Activated gamma-delta T cell treated with anti-CD3 and anti-CD28 coated beads, Interleukin-2, amount 50 U/mL, for 16 hours (primary cell): ENCODE measurements around the gene KIF2C.
"Not testable (repeated sequence)": the region's sequence is repeated elsewhere in the genome, so short reads cannot be mapped to it uniquely, and the experiment has no call there.

Experiments used
- DNase-seq: peaks from one replicate; pipeline ENCODE4 v3.0.0-alpha.2; 2020; ENCODE audit warnings: low read depth

The KIF2C gene

GRCh38 chr1:44719318-44719717 lies 20.3 kb upstream of the KIF2C start:
- no peak for DNase-seq

- no peak for DNase-seq
These were observed 19.4 kb upstream of the KIF2C start for GRCh38 chr1:44720281-44720680.

GRCh38 chr1:44721485-44722361 lies 17.9 kb upstream of the KIF2C start:
- peak; percentile 61 for DNase-seq

- no peak for DNase-seq
These were observed 16.6 kb upstream of the KIF2C start for GRCh38 chr1:44723064-44723463.

- peak; percentile 20 for DNase-seq
These were observed 15.9 kb upstream of the KIF2C start for GRCh38 chr1:44723496-44724295.

GRCh38 chr1:44724296-44724954 lies 15.2 kb upstream of the KIF2C start:
- no peak for DNase-seq

- DNase-seq: no peak
These were observed 14.5 kb upstream of the KIF2C start for GRCh38 chr1:44724955-44725698.

GRCh38 chr1:44730741-44731512 lies 8.7 kb upstream of the KIF2C start, which contains the start of gene RNU5D-1:
Gene RNU5D-1 (minus strand): TSS chr1:44731170.
- DNase-seq: peak; percentile 95

GRCh38 chr1:44733365-44733764 lies 6.3 kb upstream of the KIF2C start:
- DNase-seq: no peak

- no peak for DNase-seq
These were observed 5.9 kb upstream of the KIF2C start for GRCh38 chr1:44733784-44734183.

- no peak for DNase-seq
These were observed 3.6 kb upstream of the KIF2C start for GRCh38 chr1:44735992-44736391.

GRCh38 chr1:44738953-44739306 lies 707 bp upstream of the KIF2C start:
- DNase-seq: not testable (repeated sequence)

- no peak for DNase-seq
These were observed 561 bp downstream of the KIF2C start for GRCh38 chr1:44740179-44740617.

- DNase-seq: no peak
These were observed 3.6 kb downstream of the KIF2C start for GRCh38 chr1:44743211-44743610.

GRCh38 chr1:44747878-44748277 lies 8.2 kb downstream of the KIF2C start:
- no peak for DNase-seq

- no peak for DNase-seq
These were observed 17.8 kb downstream of the KIF2C start for GRCh38 chr1:44757420-44757819.

- no peak for DNase-seq
These were observed 19.4 kb downstream of the KIF2C start for GRCh38 chr1:44759077-44759476.

GRCh38 chr1:44760876-44761275 lies 21.2 kb downstream of the KIF2C start:
- no peak for DNase-seq

GRCh38 chr1:44766421-44766820 lies 26.8 kb downstream of the KIF2C start:
- not testable (repeated sequence) for DNase-seq

- DNase-seq: peak; percentile 82
These were observed 35.7 kb downstream of the KIF2C start, which contains the start of gene RPS8 for GRCh38 chr1:44775078-44775929. Gene RPS8 (plus strand): TSS chr1:44775540. CDS start chr1:44775597, 57 bp downstream.
